GM12878 (cell line): ENCODE results near the gene CSTPP1. TPM values are rescaled to one million over a fixed set of nuclear protein-coding genes. Genes with fewer than 3 reads are reported as not detected.
A peak's percentile ranks its signal among the peaks of the same experiment; 100 is the strongest.

ENCODE experiments used
- ATF3 ChIP-seq: IDR thresholded peaks from 2 replicates; pipeline ENCODE4 v1.6.1; 2011; ENCODE audit warnings: low read depth, mild to moderate bottlenecking, low read length, moderate library complexity, borderline replicate concordance; ENCODE audit errors: extremely low read depth
- BCL3 ChIP-seq: IDR thresholded peaks from 2 replicates; pipeline ENCODE4 v1.6.1; 2011; ENCODE audit warnings: borderline replicate concordance, low read depth, mild to moderate bottlenecking, moderate library complexity, low read length; ENCODE audit not compliant: insufficient read depth, poor library complexity, severe bottlenecking
- KAT2A ChIP-seq: conservative IDR thresholded peaks from 2 replicates; pipeline ENCODE4 v1.6.1; 2011; ENCODE audit warnings: low read depth, low read length; ENCODE audit not compliant: control insufficient read depth
- MXI1 ChIP-seq: fragments of 150-350 bp; IDR thresholded peaks from 2 replicates; pipeline ENCODE4 v1.6.1; 2011; ENCODE audit warnings: low read depth, mild to moderate bottlenecking, inconsistent platforms, low read length, improper control_type of control experiment
- MYB ChIP-seq: fragments of 150-350 bp; IDR thresholded peaks from 2 replicates; pipeline ENCODE4 v1.6.1; 2014; ENCODE audit warnings: mild to moderate bottlenecking, low read depth, low read length, borderline replicate concordance
- MYC ChIP-seq: IDR thresholded peaks from 2 replicates; pipeline ENCODE4 v1.6.1; 2011; ENCODE audit warnings: mild to moderate bottlenecking, low read length, moderate library complexity, inconsistent platforms; ENCODE audit not compliant: insufficient read depth, insufficient replicate concordance, insufficient read length, severe bottlenecking
- NFYB ChIP-seq: IDR thresholded peaks from 2 replicates; pipeline ENCODE4 v1.6.1; 2011; ENCODE audit warnings: low read depth, mild to moderate bottlenecking, low read length, improper control_type of control experiment, moderate library complexity; ENCODE audit not compliant: insufficient read depth
- NKRF ChIP-seq: fragments of 450-650 bp; conservative IDR thresholded peaks from 2 replicates; pipeline ENCODE4 v1.6.1; 2017; ENCODE audit warnings: mild to moderate bottlenecking, moderate library complexity
- PAX5 ChIP-seq: IDR thresholded peaks from 2 replicates; pipeline ENCODE4 v1.6.1; 2011; ENCODE audit warnings: low read depth, low read length, borderline replicate concordance
- POLR2AphosphoS2 ChIP-seq: IDR thresholded peaks from 2 replicates; pipeline ENCODE4 v1.6.1; 2011; ENCODE audit warnings: low read depth, mild to moderate bottlenecking, low read length, improper control_type of control experiment, moderate library complexity
- RFX5 ChIP-seq: IDR thresholded peaks from 2 replicates; pipeline ENCODE4 v1.6.1; 2011; ENCODE audit warnings: low read depth, low read length, improper control_type of control experiment
- SKIL ChIP-seq: fragments of 450-650 bp; IDR thresholded peaks from 2 replicates; pipeline ENCODE4 v1.6.1; 2017; ENCODE audit warnings: mild to moderate bottlenecking, low read depth, inconsistent platforms; ENCODE audit not compliant: poor library complexity, severe bottlenecking
- SUZ12 ChIP-seq: fragments of 200-600 bp; sonication (generic); IDR thresholded peaks from one replicate; pipeline ENCODE4 v1.6.1; 2018; ENCODE audit warnings: antibody characterized with exemption, mild to moderate bottlenecking; ENCODE audit not compliant: unreplicated experiment
- TBL1XR1 ChIP-seq: IDR thresholded peaks from 2 replicates; pipeline ENCODE4 v1.6.1; 2012; ENCODE audit warnings: low read depth, low read length, improper control_type of control experiment
- TCF12 ChIP-seq: IDR thresholded peaks from 2 replicates; pipeline ENCODE4 v1.6.1; 2011; ENCODE audit warnings: low read depth, mild to moderate bottlenecking, low read length
- ZBTB11 ChIP-seq: fragments of 450-650 bp; formaldehyde crosslinking; IDR thresholded peaks from 2 replicates; pipeline ENCODE4 v1.5.0; 2022; ENCODE audit warnings: mild to moderate bottlenecking, missing genetic modification characterization
- ZNF622 ChIP-seq: fragments of 450-650 bp; IDR thresholded peaks from 2 replicates; pipeline ENCODE4 v1.6.1; 2017; ENCODE audit warnings: mild to moderate bottlenecking, inconsistent platforms
- polyA plus RNA-seq, 11 experiments: library from polyadenylated mRNA; depleted of rRNA in 4 of 11; unstranded in 6 of 11; stranded (reverse) in 5 of 11; fragments of >200 nt; fragmentation: Nextera tagmentation in 4 of 11; fragmentation: Illumina TruSeq in 1 of 11; extraction: Ambion mirVana in 4 of 11; extraction: Trizol in 1 of 11; gene quantifications; 1 replicate in 1 of 11; 2 replicates in 10 of 11; pipeline versions ENCODE4 v1.2.1 to v1.2.3, GENCODE V29; 2011 to 2016; ENCODE audit warnings: inconsistent platforms in 2 of 11, missing spikeins in 2 of 11, low read depth in 1 of 11
- total RNA-seq, 4 experiments: library from RNA; depleted of rRNA in 3 of 4; stranded (reverse); fragments of >200 nt in 3 of 4; fragmentation: Illumina TruSeq in 1 of 4; extraction: Trizol in 1 of 4; gene quantifications; 2 replicates each; pipeline versions ENCODE4 v1.2.1 to v1.2.3, GENCODE V29; 2013 to 2021

CSTPP1 gene
- total and polyA plus RNA-seq, 10 of the 15 experiments (the other 5 are each of a cell fraction or from before 2014, with no cell fraction given) = 7.1 to 23.4 (median 17.5) TPM

GRCh38 chr11:46936138-46937110 lies at the start of gene CSTPP1 (continued):
- 0 out of 2 replicates have a peak, but pooled peaks have one; percentile 39 for TF ChIP-seq NKRF
- no peak for TF ChIP-seq SUZ12
- TF ChIP-seq PAX5 = no peak
- peak; percentile 22; the same call in 1 of the 2 replicates for TF ChIP-seq ATF3
- TF ChIP-seq TBL1XR1 = no peak
- TF ChIP-seq RFX5 = no peak; the same call in 1 of the 2 replicates
- 0 out of 2 replicates have a peak, but pooled peaks have one; percentile 23 for TF ChIP-seq TCF12
- no peak for TF ChIP-seq NFYB
- no peak for TF ChIP-seq MYC
- peak; percentile 94 for TF ChIP-seq ZBTB11 (CRISPR knock-in tag)
- no peak for TF ChIP-seq MYB
- peak; percentile 34 for TF ChIP-seq SKIL
- peak; percentile 91 for TF ChIP-seq MXI1
- TF ChIP-seq KAT2A = no peak
- no peak for TF ChIP-seq POLR2AphosphoS2
- TF ChIP-seq BCL3 = no peak
- no peak for TF ChIP-seq ZNF622
